Sigmoid colon (tissue), 7 donors: ENCODE results near the gene EPHB4. TPM values are rescaled to one million over a fixed set of nuclear protein-coding genes. Genes with fewer than 3 reads are reported as not detected.

Experiments
- DNase-seq: peaks from one replicate; pipeline ENCODE4 v3.0.0-alpha.2; 2019
- H3K27ac ChIP-seq, 4 donors: fragments of 200-600 bp; sonication (generic); one replicate each; pipeline ENCODE4 v1.5.1; 2016 to 2019; ENCODE audit warnings: mild to moderate bottlenecking in 1 of 4
- H3K27me3 ChIP-seq, 3 donors: fragments of 200-600 bp; sonication (generic); one replicate each; pipeline ENCODE4 v1.5.1; 2019; ENCODE audit warnings: mild to moderate bottlenecking in 1 of 3
- H3K36me3 ChIP-seq, 4 donors: fragments of 200-600 bp; sonication (generic); one replicate each; pipeline ENCODE4 v1.5.1; 2016 to 2019
- H3K4me1 ChIP-seq, 4 donors: fragments of 200-600 bp; sonication (generic); one replicate each; pipeline ENCODE4 v1.5.1; 2017 to 2019
- H3K4me3 ChIP-seq, 4 donors: fragments of 200-600 bp; sonication (generic); one replicate each; pipeline ENCODE4 v1.5.1; 2017 to 2019; ENCODE audit warnings: mild to moderate bottlenecking in 2 of 4, moderate library complexity in 1 of 4
- H3K9me3 ChIP-seq, 4 donors: fragments of 200-600 bp in 3 of 4; sonication (generic) in 3 of 4; one replicate each; pipeline versions ENCODE4 v1.5.1 to v1.6.1; 2013 to 2019
- CTCF ChIP-seq, 4 experiments: fragments of 450-650 bp in 3 of 4; fragments of 200-600 bp in 1 of 4; IDR thresholded peaks; one replicate each; pipeline ENCODE4 v1.5.1; 2016 to 2019; ENCODE audit warnings: antibody characterized with exemption in 4 of 4, mild to moderate bottlenecking in 3 of 4, moderate library complexity in 2 of 4
- EP300 ChIP-seq, 4 donors: sonication (generic); formaldehyde crosslinking; IDR thresholded peaks; one replicate each; pipeline ENCODE4 v1.6.1; 2017; ENCODE audit warnings: antibody characterized with exemption in 4 of 4
- POLR2A ChIP-seq, 2 donors: fragments of 450-650 bp; IDR thresholded peaks; one replicate each; pipeline ENCODE4 v1.6.1; 2016; ENCODE audit warnings: antibody characterized with exemption in 2 of 2, mild to moderate bottlenecking in 2 of 2, moderate library complexity in 2 of 2
- POLR2AphosphoS5 ChIP-seq, 4 donors: sonication (generic); formaldehyde crosslinking; IDR thresholded peaks; one replicate each; pipeline ENCODE4 v1.6.1; 2017; ENCODE audit warnings: antibody characterized with exemption in 4 of 4
- WGBS, 2 donors: extraction: QIAGEN DNeasy Blood & Tissue Kit; methylation state at CpG; one replicate each; pipeline ENCODE4 v1.1.7; 2013; 5-methylcytosine and 5-hydroxymethylcytosine counted together
- intact Hi-C: fragments of 100-400 bp; cut with DNase I; formaldehyde crosslinking; loops from one replicate; pipeline ENCODE4 v1.15.1; 2023
- polyA plus RNA-seq, 3 donors: library from polyadenylated mRNA; stranded (reverse); fragments of 200-250 nt; gene quantifications; one replicate each; pipeline ENCODE4 v1.2.3, GENCODE V29; 2013
- total RNA-seq, 4 donors: library from RNA; depleted of rRNA; stranded (reverse); fragments of >200 nt; gene quantifications; one replicate each; pipeline ENCODE4 v1.1.0, GENCODE V29; 2016
- donor health status: healthy with polysubstance abuse.
- donor health status: Bipolar disorder and iron deficiency.
- donor health status: healthy.

EPHB4 gene
- total and polyA plus RNA-seq, 7 donors: 5.1 to 35.5 (median 27.3) TPM

DNA sequence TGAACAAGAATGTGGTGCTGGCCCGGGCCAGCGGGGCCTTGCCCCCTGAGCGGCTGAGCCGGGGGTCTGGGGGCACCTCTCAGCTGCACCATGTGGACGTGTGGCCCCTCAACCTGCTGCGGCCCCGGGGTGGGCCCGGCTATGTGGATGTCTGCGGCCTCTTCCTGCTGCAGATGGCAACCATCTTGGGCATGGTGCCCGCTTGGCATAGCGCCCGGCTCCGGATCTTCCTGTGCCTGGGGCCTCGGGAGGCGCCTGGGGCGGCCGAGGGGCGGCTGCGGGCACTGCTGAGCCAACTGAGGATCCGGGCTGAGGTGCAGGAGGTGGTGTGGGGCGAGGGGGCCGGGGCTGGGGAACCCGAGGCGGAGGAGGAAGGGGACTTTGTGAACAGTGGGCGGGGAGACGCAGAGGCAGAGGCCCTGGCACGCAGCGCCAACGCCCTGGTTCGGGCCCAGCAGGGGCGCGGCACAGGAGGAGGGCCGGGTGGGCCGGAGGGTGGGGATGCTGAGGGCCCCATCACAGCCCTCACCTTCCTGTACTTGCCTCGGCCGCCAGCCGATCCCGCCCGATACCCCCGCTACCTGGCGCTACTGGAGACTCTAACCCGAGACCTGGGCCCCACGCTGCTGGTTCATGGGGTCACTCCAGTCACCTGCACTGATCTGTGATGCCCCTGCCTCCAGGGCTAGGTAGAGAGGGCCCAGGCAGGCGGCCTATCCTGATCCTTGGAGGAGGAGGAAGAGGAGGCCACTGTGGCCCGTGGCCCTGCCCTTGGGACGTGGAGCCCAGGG, 38.8 kb upstream of the EPHB4 start:
- WGBS, 2 donors: 17 to 57% methylated on average over 46 of the region's 46 CpGs
- peak overlapping the region; percentile 73 to 89 (median 82) for H3K4me3 ChIP-seq

DNA sequence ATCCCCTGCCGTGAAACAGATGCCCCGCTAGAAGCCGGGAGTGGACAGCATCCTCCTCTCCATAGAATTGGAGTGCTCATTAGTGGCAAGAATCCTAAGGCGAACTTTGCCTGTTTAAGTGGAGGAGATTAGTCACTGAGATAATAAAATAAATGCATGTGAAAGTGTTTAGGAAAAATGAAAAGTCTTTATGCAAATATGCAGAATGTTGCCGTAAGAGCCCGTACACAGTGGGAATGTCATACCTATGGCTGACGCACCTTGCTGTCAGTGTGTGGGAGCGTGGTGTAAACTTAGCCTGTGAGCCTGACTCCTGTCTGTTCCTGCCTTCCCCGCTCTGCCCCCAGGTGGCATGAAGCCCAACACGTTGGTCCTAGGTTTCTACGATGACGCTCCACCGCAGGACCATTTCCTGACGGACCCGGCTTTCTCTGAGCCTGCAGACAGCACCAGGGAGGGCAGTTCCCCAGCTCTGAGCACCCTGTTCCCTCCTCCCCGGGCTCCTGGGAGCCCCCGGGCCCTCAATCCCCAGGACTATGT, 38.1 kb upstream of the EPHB4 start:
- Histone ChIP-seq H3K4me3 (peak overlapping the region in 2 of 4 donors; percentile 87 to 89), H3K36me3 (peaks cover 0 to 27% (median 15%) of the 10 kb centered on the region in 4 donors), H3K9me3 (no peaks in the 10 kb centered on the region), H3K27me3 (no peaks in the 10 kb centered on the region), H3K4me1 (peaks cover 0 to 38% (median 34%) of the 10 kb centered on the region in 4 donors), H3K27ac (peak overlapping the region; percentile 95 to 97 (median 96))
- 79 to 82% methylated on average over 17 of the region's 17 CpGs for WGBS, 2 donors
- TF ChIP-seq POLR2A (IDR thresholded peaks at IDR 0.05) (no peak), EP300 (IDR thresholded peaks at IDR 0.05) (no peak), POLR2AphosphoS5 (IDR thresholded peaks at IDR 0.05) (no peak), CTCF (IDR thresholded peaks at IDR 0.05) (no peak)
- DNase-seq: no peak
- intact Hi-C loops: loop anchor here (5.0 to 10.0 kb wide), 2 partner anchors 158 to 391 kb away; partner anchors contain the start of genes POP7 and TSC22D4

More for the DNA sequence above, 38.8 kb upstream of the EPHB4 start:
- H3K27me3 ChIP-seq: no peaks in the 10 kb centered on the region
- no peaks in the 10 kb centered on the region for H3K9me3 ChIP-seq
- TF ChIP-seq CTCF (IDR thresholded peaks at IDR 0.05): no peak
- TF ChIP-seq POLR2AphosphoS5 (IDR thresholded peaks at IDR 0.05): peak in 3 of 4 donors; percentile 45 to 71 (median 58)
- TF ChIP-seq POLR2A (IDR thresholded peaks at IDR 0.05): peak in 1 of 2 donors; percentile 15
- no peak for TF ChIP-seq EP300 (IDR thresholded peaks at IDR 0.05)
- H3K36me3 ChIP-seq: peaks cover 0 to 27% (median 14%) of the 10 kb centered on the region in 4 donors
- peak overlapping the region; percentile 95 to 97 (median 96) for H3K27ac ChIP-seq
- H3K4me1 ChIP-seq: peaks cover 0 to 38% (median 34%) of the 10 kb centered on the region in 4 donors
- intact Hi-C loops: loop anchor here (5.0 to 10.0 kb wide), 2 partner anchors 159 to 391 kb away; partner anchors contain the start of genes POP7 and TSC22D4
- DNase-seq: peak; percentile 95

- H3K4me3 ChIP-seq: no peak overlapping the region
- H3K4me1 ChIP-seq: peaks cover 0 to 38% (median 32%) of the 10 kb centered on the region in 4 donors
- WGBS, 2 donors: 93% methylated on average over 12 of the region's 12 CpGs
- TF ChIP-seq EP300 (IDR thresholded peaks at IDR 0.05) (no peak), CTCF (IDR thresholded peaks at IDR 0.05) (no peak), POLR2A (IDR thresholded peaks at IDR 0.05) (no peak), POLR2AphosphoS5 (IDR thresholded peaks at IDR 0.05) (no peak)
- H3K36me3 ChIP-seq: peaks cover 0 to 33% (median 14%) of the 10 kb centered on the region in 4 donors
- H3K9me3 ChIP-seq: no peaks in the 10 kb centered on the region
- intact Hi-C loops: loop anchor here (10.0 kb wide), 1 partner anchor 390 kb away; the partner anchor contains the start of gene TSC22D4
- no peak for DNase-seq
- no peaks in the 10 kb centered on the region for H3K27me3 ChIP-seq
- no peak overlapping the region for H3K27ac ChIP-seq
Observed at GRCh38 chr7:100864263-100864845, 37.0 kb upstream of the EPHB4 start.

DNA sequence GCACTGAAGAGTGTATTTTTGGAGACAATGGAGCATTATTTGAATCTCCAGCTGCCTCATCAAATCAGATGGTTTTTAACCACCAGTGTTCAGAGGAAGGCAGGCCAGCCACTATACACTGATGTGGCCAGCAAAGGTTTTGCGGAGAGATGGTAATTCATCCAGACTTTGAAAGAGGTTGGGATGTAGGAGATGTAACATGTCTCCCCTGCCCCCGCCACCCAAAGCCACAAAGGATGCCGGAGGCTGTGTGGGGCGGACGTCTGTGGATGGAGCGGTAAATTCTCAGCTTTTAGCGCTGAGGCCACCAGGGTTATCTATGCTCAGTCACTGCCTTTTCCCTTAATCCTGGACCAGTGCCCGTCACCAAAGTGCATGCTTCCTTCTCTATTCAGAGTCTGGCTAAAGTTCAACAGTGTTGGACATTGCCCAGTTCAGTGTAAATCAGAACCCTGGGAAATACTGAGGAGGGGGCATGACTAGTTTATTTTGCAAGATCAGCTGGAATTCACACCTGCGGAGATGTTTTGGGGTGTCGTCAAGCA, 36.2 kb upstream of the EPHB4 start:
- H3K36me3 ChIP-seq: peaks cover 0 to 41% (median 14%) of the 10 kb centered on the region in 4 donors

More for the DNA sequence above, 36.2 kb upstream of the EPHB4 start:
- intact Hi-C loops: loop anchor here (10.0 kb wide), 1 partner anchor 389 kb away; the partner anchor contains the start of gene TSC22D4
- H3K9me3 ChIP-seq: no peaks in the 10 kb centered on the region
- no peaks in the 10 kb centered on the region for H3K27me3 ChIP-seq
- TF ChIP-seq CTCF (IDR thresholded peaks at IDR 0.05) (no peak), POLR2A (IDR thresholded peaks at IDR 0.05) (no peak), EP300 (IDR thresholded peaks at IDR 0.05) (no peak), POLR2AphosphoS5 (IDR thresholded peaks at IDR 0.05) (no peak)
- no peak overlapping the region for H3K4me3 ChIP-seq
- WGBS, 2 donors: 51 to 61% methylated on average over 10 of the region's 10 CpGs
- H3K27ac ChIP-seq: no peak overlapping the region
- no peak for DNase-seq
- peaks cover 0 to 30% (median 23%) of the 10 kb centered on the region in 4 donors for H3K4me1 ChIP-seq
